ENCODE data around the gene FRMD4A.

GRCh38 chr10:13788711-13789447 lies 541.8 kb downstream of the FRMD4A start:
- TF ChIP-seq CTCF (IDR thresholded peaks at IDR 0.05; ENCODE audit: low read length) (no peak), EZH2 (optimal IDR thresholded peaks at IDR 0.05; ENCODE audit: low read depth, low read length) (no peak), EZH2phosphoT487 (IDR thresholded peaks at IDR 0.05; ENCODE audit: low read length) (no peak)

Data from MM.1S (cell line).